Testis (tissue), 3 donors: ENCODE data around the gene DQX1. TPM values are rescaled to one million over a fixed set of nuclear protein-coding genes. Genes with fewer than 3 reads are reported as not detected.

Experiments
- DNase-seq: peaks from one replicate; pipeline ENCODE4 v3.0.0-alpha.2; 2019
- H3K27ac ChIP-seq, 2 donors: fragments of 200-600 bp; sonication (generic); one replicate each; pipeline ENCODE4 v1.5.1; 2019
- H3K27me3 ChIP-seq: fragments of 200-600 bp; sonication (generic); one replicate; pipeline ENCODE4 v1.5.1; 2019
- H3K36me3 ChIP-seq: fragments of 200-600 bp; sonication (generic); one replicate; pipeline ENCODE4 v1.5.1; 2017; ENCODE audit warnings: low read depth; ENCODE audit errors: missing control alignments
- H3K4me1 ChIP-seq: fragments of 200-600 bp; sonication (generic); one replicate; pipeline ENCODE4 v1.5.1; 2019
- H3K4me3 ChIP-seq, 2 donors: fragments of 200-600 bp; sonication (generic); one replicate each; pipeline ENCODE4 v1.5.1; 2017 to 2019
- H3K9me3 ChIP-seq: fragments of 200-600 bp; sonication (generic); one replicate; pipeline ENCODE4 v1.5.1; 2017
- CTCF ChIP-seq, 3 experiments: fragments of 450-650 bp in 2 of 3; fragments of 200-600 bp in 1 of 3; sonication (generic) in 1 of 3; IDR thresholded peaks; one replicate each; pipeline ENCODE4 v1.5.1; 2016 to 2019; ENCODE audit warnings: antibody characterized with exemption in 3 of 3, mild to moderate bottlenecking in 2 of 3, moderate library complexity in 1 of 3
- POLR2A ChIP-seq: fragments of 450-650 bp; IDR thresholded peaks from one replicate; pipeline ENCODE4 v1.6.1; 2017; ENCODE audit warnings: antibody characterized with exemption, mild to moderate bottlenecking, moderate library complexity
- WGBS, 2 donors: methylation state at CpG; one replicate each; pipeline ENCODE4 v1.1.5; 2018; 5-methylcytosine and 5-hydroxymethylcytosine counted together
- intact Hi-C: fragments of 100-400 bp; cut with DNase I; formaldehyde crosslinking; loops from one replicate; pipeline ENCODE4 v1.15.1; 2023; ENCODE audit warnings: low total_unique reads
- polyA plus RNA-seq: library from polyadenylated mRNA; stranded (reverse); fragments of 350-450 nt; fragmentation: Illumina TruSeq; extraction: RNeasy Lipid Tissue Mini Kit (QIAGEN cat#74804); gene quantifications from one replicate; pipeline ENCODE4 v1.2.3, GENCODE V29; 2014; ENCODE audit warnings: low read depth, low replicate concordance; ENCODE audit not compliant: insufficient read depth
- total RNA-seq, 2 donors: library from RNA; depleted of rRNA; stranded (reverse); fragments of >200 nt; gene quantifications; one replicate each; pipeline ENCODE4 v1.2.3, GENCODE V29; 2016

Gene DQX1
- total and polyA plus RNA-seq, 3 donors from 2014 or later = 0.43 to 0.86 TPM; not detected in 1

GRCh38 chr2:74503506-74504475 lies 22.2 kb downstream of the DQX1 start:
- H3K9me3 ChIP-seq = no peaks in the 10 kb centered on the region
- intact Hi-C loops = no loop called here
- no peak overlapping the region for H3K27ac ChIP-seq
- H3K27me3 ChIP-seq = no peaks in the 10 kb centered on the region
- no peak for DNase-seq
- TF ChIP-seq CTCF (IDR thresholded peaks at IDR 0.05) = no peak
- no peak for TF ChIP-seq POLR2A
- 47 to 51% methylated on average over 21 to 45 of the region's 45 CpGs for WGBS, 2 donors
- peaks cover 14% of the 10 kb centered on the region for H3K4me1 ChIP-seq
- peak overlapping the region; percentile 39 to 51 for H3K4me3 ChIP-seq
- peaks cover 4% of the 10 kb centered on the region for H3K36me3 ChIP-seq

GRCh38 chr2:74502720-74503505 lies 23.1 kb downstream of the DQX1 start:
- no peaks in the 10 kb centered on the region for H3K27me3 ChIP-seq
- no peak overlapping the region for H3K27ac ChIP-seq
- H3K4me3 ChIP-seq = peak overlapping the region; percentile 39 to 51
- peak; percentile 64 for DNase-seq
- peaks cover 13% of the 10 kb centered on the region for H3K4me1 ChIP-seq
- peaks cover 4% of the 10 kb centered on the region for H3K36me3 ChIP-seq
- intact Hi-C loops = no loop called here
- no peaks in the 10 kb centered on the region for H3K9me3 ChIP-seq
- WGBS, 2 donors = 1 to 3% methylated on average over 20 to 65 of the region's 67 CpGs
- no peak for TF ChIP-seq POLR2A
- TF ChIP-seq CTCF (IDR thresholded peaks at IDR 0.05) = no peak

GRCh38 chr2:74502147-74502719 lies 23.8 kb downstream of the DQX1 start:
- TF ChIP-seq POLR2A (no peak), CTCF (IDR thresholded peaks at IDR 0.05) (no peak)
- 12 to 13% methylated on average over 31 to 32 of the region's 32 CpGs for WGBS, 2 donors
- intact Hi-C loops = no loop called here
- DNase-seq = no peak
- Histone ChIP-seq H3K4me3 (peak overlapping the region; percentile 39 to 51), H3K4me1 (peaks cover 18% of the 10 kb centered on the region), H3K27me3 (no peaks in the 10 kb centered on the region), H3K36me3 (peaks cover 4% of the 10 kb centered on the region), H3K27ac (no peak overlapping the region), H3K9me3 (no peaks in the 10 kb centered on the region)

GRCh38 chr2:74501335-74502071 lies 24.5 kb downstream of the DQX1 start:
- Histone ChIP-seq H3K27me3 (no peaks in the 10 kb centered on the region), H3K36me3 (peaks cover 4% of the 10 kb centered on the region), H3K9me3 (no peaks in the 10 kb centered on the region), H3K4me1 (peaks cover 18% of the 10 kb centered on the region), H3K4me3 (no peak overlapping the region), H3K27ac (no peak overlapping the region)
- intact Hi-C loops = no loop called here
- WGBS, 2 donors = 51 to 62% methylated on average over 18 of the region's 18 CpGs
- TF ChIP-seq CTCF (IDR thresholded peaks at IDR 0.05) (no peak), POLR2A (no peak)
- no peak for DNase-seq
